Fibroblast of mammary gland (primary cell): ENCODE results near the gene DTNB.

Experiments
- DNase-seq: peaks from one replicate; pipeline ENCODE4 v3.0.0-alpha.2; 2010; ENCODE audit warnings: low read depth
- H3K4me3 ChIP-seq: 2 replicates; pipeline ENCODE4 v1.5.1; 2011; ENCODE audit warnings: low read depth, mild to moderate bottlenecking, low read length, moderate library complexity; ENCODE audit not compliant: control insufficient read depth
- TF ChIP-seq, protein P1 (sequence below): conservative IDR thresholded peaks from 2 replicates; pipeline ENCODE4 v1.5.1; 2011; ENCODE audit warnings: low read depth, low read length, inconsistent platforms; ENCODE audit not compliant: control insufficient read depth, insufficient read depth

The DTNB gene

DNA sequence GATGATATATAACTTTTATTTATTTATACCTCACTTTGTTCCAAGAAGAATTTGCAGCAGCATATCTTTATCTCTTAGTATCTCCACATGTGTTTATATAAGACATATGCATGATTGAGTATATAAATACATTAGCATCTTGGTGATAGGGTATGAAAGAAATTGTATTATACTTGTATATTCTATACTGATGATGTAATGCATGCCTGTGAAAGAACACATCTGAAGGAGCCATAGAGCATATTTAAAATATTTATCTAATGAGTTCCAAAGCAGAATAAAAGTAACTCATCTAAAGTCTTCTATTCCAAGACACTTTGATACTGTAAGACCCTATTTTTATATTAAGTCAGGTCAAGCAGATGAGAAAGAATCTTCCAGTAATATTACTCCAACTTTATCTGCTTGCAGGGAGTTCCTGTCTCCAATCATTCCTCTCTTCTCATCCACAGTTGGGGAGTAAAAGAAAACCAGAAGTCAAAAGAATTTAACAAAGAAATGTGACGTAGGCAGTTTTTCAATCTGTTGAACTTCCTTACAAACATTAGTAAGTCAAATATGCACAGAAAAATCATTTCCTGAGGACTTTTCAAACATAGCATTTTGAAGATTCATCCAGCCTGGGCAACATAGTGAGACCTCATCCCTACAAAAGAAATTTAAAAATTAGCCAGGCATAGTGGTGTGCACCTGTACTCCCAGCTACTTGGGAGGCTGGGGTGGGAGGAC, 76.7 kb downstream of the DTNB start:
- TF ChIP-seq, protein P1, sequence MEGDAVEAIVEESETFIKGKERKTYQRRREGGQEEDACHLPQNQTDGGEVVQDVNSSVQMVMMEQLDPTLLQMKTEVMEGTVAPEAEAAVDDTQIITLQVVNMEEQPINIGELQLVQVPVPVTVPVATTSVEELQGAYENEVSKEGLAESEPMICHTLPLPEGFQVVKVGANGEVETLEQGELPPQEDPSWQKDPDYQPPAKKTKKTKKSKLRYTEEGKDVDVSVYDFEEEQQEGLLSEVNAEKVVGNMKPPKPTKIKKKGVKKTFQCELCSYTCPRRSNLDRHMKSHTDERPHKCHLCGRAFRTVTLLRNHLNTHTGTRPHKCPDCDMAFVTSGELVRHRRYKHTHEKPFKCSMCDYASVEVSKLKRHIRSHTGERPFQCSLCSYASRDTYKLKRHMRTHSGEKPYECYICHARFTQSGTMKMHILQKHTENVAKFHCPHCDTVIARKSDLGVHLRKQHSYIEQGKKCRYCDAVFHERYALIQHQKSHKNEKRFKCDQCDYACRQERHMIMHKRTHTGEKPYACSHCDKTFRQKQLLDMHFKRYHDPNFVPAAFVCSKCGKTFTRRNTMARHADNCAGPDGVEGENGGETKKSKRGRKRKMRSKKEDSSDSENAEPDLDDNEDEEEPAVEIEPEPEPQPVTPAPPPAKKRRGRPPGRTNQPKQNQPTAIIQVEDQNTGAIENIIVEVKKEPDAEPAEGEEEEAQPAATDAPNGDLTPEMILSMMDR: no peak
- no peak for DNase-seq
- no peak overlapping the region for H3K4me3 ChIP-seq

DNA sequence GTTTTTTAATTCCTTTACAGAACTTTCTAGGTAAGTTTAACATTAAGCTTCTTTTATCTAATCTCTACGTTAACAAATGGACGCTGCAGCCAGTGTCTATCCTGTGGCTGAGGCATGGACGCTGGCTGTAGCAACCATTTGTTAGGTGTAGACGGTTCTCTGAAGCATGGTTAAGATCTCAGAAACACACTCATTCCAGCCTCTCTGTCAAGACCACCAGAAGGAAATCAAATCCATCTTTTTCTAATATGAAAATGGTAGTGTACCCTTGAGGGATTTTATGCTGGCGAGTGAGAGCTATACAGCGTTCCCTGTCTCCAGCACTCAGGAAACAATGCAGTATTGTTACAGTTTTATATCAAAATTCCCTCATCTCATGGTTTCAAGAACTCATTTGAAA, 78.0 kb downstream of the DTNB start:
- TF ChIP-seq, protein P1: no peak
- DNase-seq: no peak
- H3K4me3 ChIP-seq: no peak overlapping the region

DNA sequence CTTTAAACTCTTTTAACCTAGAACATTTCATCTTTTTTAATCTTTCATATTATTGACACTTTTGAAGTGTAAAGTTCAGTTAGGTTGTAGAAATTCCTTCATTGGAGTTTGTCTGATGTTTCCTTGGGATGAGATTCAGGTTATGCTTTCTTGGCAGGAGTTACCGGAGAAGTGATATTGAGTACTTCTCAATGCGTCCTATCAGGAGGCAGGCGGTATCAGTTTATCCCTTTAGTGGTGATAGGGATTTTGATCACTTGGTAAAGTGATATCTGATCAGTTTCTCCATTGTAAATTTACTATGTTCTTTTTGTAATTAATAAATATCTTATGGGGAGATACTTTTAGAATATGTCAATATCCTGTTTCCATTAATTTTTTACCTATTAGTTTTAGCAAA, 78.4 kb downstream of the DTNB start:
- no peak overlapping the region for H3K4me3 ChIP-seq
- TF ChIP-seq, protein P1: no peak
- DNase-seq: no peak

DNA sequence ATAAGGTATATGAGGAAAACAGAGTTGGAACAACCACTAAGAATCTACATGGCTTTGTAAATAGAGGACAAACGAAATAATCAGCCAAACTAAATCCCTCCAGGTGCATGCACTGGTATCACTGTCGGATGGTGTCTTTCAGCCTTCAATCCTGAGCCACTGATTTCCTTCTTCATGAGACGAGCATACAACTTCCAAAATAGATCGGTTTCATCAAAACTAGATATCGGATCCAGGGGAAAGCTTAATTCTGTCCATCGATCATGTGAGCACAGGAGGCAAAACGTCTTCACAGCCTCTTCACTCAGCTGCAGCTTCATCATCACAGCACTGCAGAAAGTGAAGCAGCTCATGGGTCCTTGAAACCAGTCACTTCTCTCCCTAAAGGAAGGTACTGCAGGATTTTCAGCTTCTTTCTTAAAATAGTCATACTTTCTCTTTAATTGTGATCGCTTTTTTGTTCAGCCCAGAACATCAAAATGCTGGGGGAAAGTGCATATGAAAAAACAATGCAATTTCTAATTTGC, 80.5 kb downstream of the DTNB start:
- TF ChIP-seq, protein P1: no peak
- no peak for DNase-seq
- H3K4me3 ChIP-seq: no peak overlapping the region

DNA sequence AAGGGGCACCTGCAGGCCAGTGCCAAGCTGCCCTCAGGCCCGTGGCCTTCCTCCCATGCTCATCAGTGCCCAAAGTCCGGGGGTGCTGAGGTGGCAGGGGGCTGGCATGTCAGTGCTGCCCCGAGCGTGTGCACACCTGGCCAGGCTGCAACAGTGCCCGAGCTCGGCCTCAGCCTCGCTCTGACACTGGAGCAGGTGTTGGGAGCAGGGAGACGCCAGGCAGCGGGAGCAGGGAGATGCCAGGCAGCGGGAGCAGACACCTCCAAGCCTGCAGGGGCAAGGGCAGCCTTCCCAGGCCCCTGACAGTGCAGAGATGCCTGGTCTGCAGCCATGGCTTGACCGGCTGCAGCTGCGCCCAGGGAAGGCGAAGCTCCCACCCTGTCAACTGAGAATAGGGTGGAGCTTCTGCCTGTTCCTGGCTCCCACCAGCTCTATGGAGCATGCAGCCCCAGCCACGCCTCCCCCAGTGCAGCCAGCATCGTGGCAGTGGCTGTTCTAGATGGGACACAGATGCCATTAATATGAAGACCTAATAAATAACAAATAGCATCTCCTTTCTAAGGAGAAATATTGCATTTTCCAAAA, 82.4 kb downstream of the DTNB start:
- H3K4me3 ChIP-seq: no peak overlapping the region
- no peak for DNase-seq
- TF ChIP-seq, protein P1: no peak

DNA sequence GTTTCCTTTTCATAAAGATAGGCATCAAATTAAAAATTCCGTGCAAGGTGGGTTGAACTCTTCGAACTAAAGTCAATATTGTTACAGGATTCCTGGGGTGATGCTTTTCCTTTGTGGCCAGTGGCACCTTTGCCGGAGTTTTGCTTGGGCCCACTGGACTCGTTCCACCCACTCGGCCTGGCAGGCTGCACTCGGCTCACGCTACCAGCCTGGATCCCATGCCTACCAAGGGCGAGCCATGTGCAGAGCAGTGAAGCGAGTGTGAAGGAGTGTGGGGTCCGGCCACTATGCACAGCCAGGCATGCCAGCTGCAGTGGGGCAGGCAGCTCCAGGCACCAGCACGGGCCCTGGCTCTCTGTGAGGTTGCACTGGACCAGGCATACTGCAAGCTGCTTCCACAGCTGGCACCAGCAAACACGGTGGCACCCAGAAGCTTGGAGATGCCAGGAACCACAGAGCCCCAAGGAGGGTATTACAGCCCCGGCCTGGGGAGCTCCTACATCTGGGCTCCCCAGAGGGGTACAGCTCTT, 83.6 kb downstream of the DTNB start:
- H3K4me3 ChIP-seq: no peak overlapping the region
- no peak for DNase-seq
- TF ChIP-seq, protein P1: no peak
